Breast epithelium (tissue), 3 donors: ENCODE results near the gene SAT2.

ENCODE experiments used
- POLR2A ChIP-seq: fragments of 450-650 bp; IDR thresholded peaks from one replicate; pipeline ENCODE4 v1.6.1; 2016; ENCODE audit warnings: antibody characterized with exemption, mild to moderate bottlenecking, moderate library complexity
- TF ChIP-seq, protein P1 (sequence below), 3 donors: fragments of 450-650 bp; IDR thresholded peaks; one replicate each; pipeline ENCODE4 v1.5.1; 2016 to 2017; ENCODE audit warnings: antibody characterized with exemption in 3 of 3, mild to moderate bottlenecking in 3 of 3, moderate library complexity in 3 of 3

- no peak for TF ChIP-seq POLR2A
- TF ChIP-seq, protein P1, sequence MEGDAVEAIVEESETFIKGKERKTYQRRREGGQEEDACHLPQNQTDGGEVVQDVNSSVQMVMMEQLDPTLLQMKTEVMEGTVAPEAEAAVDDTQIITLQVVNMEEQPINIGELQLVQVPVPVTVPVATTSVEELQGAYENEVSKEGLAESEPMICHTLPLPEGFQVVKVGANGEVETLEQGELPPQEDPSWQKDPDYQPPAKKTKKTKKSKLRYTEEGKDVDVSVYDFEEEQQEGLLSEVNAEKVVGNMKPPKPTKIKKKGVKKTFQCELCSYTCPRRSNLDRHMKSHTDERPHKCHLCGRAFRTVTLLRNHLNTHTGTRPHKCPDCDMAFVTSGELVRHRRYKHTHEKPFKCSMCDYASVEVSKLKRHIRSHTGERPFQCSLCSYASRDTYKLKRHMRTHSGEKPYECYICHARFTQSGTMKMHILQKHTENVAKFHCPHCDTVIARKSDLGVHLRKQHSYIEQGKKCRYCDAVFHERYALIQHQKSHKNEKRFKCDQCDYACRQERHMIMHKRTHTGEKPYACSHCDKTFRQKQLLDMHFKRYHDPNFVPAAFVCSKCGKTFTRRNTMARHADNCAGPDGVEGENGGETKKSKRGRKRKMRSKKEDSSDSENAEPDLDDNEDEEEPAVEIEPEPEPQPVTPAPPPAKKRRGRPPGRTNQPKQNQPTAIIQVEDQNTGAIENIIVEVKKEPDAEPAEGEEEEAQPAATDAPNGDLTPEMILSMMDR (IDR thresholded peaks at IDR 0.05), result no peak
Observed at GRCh38 chr17:7613769-7614424, 13.7 kb downstream of the SAT2 start.
